ENCODE results near the gene MOCS2.

DNA sequence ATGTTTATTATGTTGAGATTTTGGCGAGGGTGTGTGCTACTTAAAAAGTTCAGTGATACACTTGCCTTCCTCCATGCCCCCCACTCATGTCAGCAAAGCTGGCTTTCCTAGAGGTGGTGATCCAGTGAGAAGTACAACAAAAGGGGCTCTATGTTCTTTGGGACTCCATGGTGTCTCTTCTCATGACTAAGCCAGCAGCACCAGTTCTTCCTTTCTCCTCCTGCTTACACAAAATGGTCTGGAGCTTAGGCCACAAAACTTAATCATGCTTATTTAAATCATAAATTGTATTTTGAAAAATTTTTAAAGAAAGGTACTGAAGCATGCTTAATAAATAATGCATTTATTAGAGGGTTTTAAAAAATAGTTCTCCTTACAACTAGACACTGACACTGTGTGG lies 22.4 kb downstream of the MOCS2 start:
- TF ChIP-seq, protein P1, sequence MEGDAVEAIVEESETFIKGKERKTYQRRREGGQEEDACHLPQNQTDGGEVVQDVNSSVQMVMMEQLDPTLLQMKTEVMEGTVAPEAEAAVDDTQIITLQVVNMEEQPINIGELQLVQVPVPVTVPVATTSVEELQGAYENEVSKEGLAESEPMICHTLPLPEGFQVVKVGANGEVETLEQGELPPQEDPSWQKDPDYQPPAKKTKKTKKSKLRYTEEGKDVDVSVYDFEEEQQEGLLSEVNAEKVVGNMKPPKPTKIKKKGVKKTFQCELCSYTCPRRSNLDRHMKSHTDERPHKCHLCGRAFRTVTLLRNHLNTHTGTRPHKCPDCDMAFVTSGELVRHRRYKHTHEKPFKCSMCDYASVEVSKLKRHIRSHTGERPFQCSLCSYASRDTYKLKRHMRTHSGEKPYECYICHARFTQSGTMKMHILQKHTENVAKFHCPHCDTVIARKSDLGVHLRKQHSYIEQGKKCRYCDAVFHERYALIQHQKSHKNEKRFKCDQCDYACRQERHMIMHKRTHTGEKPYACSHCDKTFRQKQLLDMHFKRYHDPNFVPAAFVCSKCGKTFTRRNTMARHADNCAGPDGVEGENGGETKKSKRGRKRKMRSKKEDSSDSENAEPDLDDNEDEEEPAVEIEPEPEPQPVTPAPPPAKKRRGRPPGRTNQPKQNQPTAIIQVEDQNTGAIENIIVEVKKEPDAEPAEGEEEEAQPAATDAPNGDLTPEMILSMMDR (IDR thresholded peaks at IDR 0.05): no peak
- no peak for TF ChIP-seq POLR2A (IDR thresholded peaks at IDR 0.05)
